Ascending aorta (tissue), 2 donors: ENCODE results near the gene WNT9B. TPM values are rescaled to one million over a fixed set of nuclear protein-coding genes. Genes with fewer than 3 reads are reported as not detected.
"Not testable (repeated sequence)": the region's sequence is repeated elsewhere in the genome, so short reads cannot be mapped to it uniquely, and the experiment has no call there.

ENCODE experiments used
- DNase-seq, 2 donors: peaks; one replicate each; pipeline ENCODE4 v3.0.0-alpha.2; 2019; ENCODE audit warnings: low spot score in 2 of 2
- H3K27ac ChIP-seq, 2 donors: fragments of 200-600 bp; sonication (generic); one replicate each; pipeline ENCODE4 v1.5.1; 2016 to 2017; ENCODE audit warnings: mild to moderate bottlenecking in 1 of 2
- H3K27me3 ChIP-seq: fragments of 200-600 bp; sonication (generic); one replicate; pipeline ENCODE4 v1.5.1; 2017
- H3K36me3 ChIP-seq, 2 donors: fragments of 200-600 bp; sonication (generic); one replicate each; pipeline ENCODE4 v1.5.1; 2016
- H3K4me1 ChIP-seq, 2 donors: fragments of 200-600 bp; sonication (generic); one replicate each; pipeline ENCODE4 v1.5.1; 2016 to 2017; ENCODE audit warnings: mild to moderate bottlenecking in 1 of 2
- H3K4me3 ChIP-seq, 2 donors: fragments of 200-600 bp; sonication (generic); one replicate each; pipeline ENCODE4 v1.5.1; 2016 to 2017; ENCODE audit warnings: mild to moderate bottlenecking in 1 of 2
- H3K9me3 ChIP-seq, 2 donors: fragments of 200-600 bp; sonication (generic); one replicate each; pipeline ENCODE4 v1.5.1; 2016
- intact Hi-C: fragments of 100-400 bp; cut with DNase I; formaldehyde crosslinking; loops from one replicate; pipeline ENCODE4 v1.15.1; 2023
- total RNA-seq: library from RNA; depleted of rRNA; stranded (reverse); fragments of >200 nt; gene quantifications from one replicate; pipeline ENCODE4 v1.1.0, GENCODE V29; 2016
- TF ChIP-seq, protein P1 (sequence below), 3 experiments: fragments of 200-600 bp in 2 of 3; fragments of 450-650 bp in 1 of 3; sonication (generic) in 2 of 3; IDR thresholded peaks; one replicate each; pipeline ENCODE4 v1.5.1; 2016 to 2019; ENCODE audit warnings: antibody characterized with exemption in 3 of 3, mild to moderate bottlenecking in 1 of 3, moderate library complexity in 1 of 3

Gene WNT9B
- total RNA-seq, 1 donor from 2014 or later: 5.6 TPM

DNA sequence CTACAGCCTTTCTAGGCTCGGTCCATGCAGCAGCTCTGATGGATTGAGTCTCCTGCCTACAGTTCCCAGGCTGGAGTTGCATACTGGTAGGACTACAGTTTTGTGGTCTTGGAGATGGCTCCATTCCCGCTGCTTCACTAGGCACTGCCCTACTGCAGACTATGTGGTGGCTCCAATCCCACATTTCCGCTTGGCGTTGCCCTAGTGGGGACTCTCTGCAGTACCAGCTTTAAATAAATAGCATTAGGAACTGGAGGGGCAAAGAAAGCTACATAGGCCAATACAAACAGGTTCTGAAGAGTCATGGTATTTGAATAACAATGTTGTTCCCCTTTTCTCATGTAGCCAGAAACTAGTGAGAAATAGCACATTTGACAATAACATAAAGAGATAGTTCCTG is 66.1 kb downstream of the WNT9B start:
- Histone ChIP-seq H3K36me3 (no peaks in the 10 kb centered on the region), H3K4me1 (no peaks in the 10 kb centered on the region), H3K27ac (no peak overlapping the region), H3K9me3 (no peaks in the 10 kb centered on the region), H3K27me3 (no peaks in the 10 kb centered on the region), H3K4me3 (no peak overlapping the region)
- TF ChIP-seq, protein P1, sequence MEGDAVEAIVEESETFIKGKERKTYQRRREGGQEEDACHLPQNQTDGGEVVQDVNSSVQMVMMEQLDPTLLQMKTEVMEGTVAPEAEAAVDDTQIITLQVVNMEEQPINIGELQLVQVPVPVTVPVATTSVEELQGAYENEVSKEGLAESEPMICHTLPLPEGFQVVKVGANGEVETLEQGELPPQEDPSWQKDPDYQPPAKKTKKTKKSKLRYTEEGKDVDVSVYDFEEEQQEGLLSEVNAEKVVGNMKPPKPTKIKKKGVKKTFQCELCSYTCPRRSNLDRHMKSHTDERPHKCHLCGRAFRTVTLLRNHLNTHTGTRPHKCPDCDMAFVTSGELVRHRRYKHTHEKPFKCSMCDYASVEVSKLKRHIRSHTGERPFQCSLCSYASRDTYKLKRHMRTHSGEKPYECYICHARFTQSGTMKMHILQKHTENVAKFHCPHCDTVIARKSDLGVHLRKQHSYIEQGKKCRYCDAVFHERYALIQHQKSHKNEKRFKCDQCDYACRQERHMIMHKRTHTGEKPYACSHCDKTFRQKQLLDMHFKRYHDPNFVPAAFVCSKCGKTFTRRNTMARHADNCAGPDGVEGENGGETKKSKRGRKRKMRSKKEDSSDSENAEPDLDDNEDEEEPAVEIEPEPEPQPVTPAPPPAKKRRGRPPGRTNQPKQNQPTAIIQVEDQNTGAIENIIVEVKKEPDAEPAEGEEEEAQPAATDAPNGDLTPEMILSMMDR (IDR thresholded peaks at IDR 0.05): no peak
- intact Hi-C loops: no loop called here
- no peak for DNase-seq

DNA sequence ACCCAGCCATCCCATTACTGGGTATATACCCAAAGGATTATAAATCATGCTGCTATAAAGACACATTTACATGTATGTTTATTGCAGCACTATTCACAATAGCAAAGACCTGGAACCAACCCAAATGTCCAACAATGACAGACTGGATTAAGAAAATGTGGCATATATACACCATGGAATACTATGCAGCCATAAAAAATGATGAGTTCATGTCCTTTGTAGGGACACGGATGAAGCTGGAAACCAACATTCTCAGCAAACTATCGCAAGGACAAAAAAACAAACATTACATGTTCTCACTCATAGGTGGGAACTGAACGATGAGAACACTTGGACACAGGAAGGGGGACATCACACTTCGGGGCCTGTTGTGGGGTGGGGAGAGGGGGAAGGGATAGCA is 70.6 kb downstream of the WNT9B start:
- intact Hi-C loops, H3K27ac ChIP-seq, H3K27me3 ChIP-seq, H3K9me3 ChIP-seq, H3K36me3 ChIP-seq, DNase-seq: not testable (repeated sequence)
- H3K4me1 ChIP-seq: peaks cover 0 to 12% of the 10 kb centered on the region in 2 donors
- H3K4me3 ChIP-seq: peak overlapping the region; percentile 71 to 85

DNA sequence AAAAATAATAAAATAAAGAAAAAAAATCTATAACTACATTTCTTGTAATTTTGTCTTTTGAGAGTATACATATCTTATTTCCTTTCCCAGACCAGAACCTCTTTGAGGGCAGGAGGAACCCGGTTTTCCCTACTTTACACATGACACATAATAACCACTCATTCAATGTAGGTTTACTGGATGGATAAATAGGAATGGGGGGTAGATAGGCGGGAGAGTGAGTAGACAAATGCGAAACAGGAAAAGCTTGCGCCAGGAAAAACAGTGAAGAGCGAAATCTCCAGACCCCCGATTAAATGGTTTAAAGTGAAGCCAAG is 71.1 kb downstream of the WNT9B start:
- peak overlapping the region; percentile 81 to 97 for H3K27ac ChIP-seq
- intact Hi-C loops: no loop called here
- TF ChIP-seq, protein P1 (IDR thresholded peaks at IDR 0.05): no peak
- H3K4me3 ChIP-seq: peak overlapping the region; percentile 71 to 85
- no peaks in the 10 kb centered on the region for H3K36me3 ChIP-seq
- no peak for DNase-seq
- H3K9me3 ChIP-seq: no peaks in the 10 kb centered on the region
- no peaks in the 10 kb centered on the region for H3K27me3 ChIP-seq
- H3K4me1 ChIP-seq: peaks cover 0 to 12% of the 10 kb centered on the region in 2 donors

DNA sequence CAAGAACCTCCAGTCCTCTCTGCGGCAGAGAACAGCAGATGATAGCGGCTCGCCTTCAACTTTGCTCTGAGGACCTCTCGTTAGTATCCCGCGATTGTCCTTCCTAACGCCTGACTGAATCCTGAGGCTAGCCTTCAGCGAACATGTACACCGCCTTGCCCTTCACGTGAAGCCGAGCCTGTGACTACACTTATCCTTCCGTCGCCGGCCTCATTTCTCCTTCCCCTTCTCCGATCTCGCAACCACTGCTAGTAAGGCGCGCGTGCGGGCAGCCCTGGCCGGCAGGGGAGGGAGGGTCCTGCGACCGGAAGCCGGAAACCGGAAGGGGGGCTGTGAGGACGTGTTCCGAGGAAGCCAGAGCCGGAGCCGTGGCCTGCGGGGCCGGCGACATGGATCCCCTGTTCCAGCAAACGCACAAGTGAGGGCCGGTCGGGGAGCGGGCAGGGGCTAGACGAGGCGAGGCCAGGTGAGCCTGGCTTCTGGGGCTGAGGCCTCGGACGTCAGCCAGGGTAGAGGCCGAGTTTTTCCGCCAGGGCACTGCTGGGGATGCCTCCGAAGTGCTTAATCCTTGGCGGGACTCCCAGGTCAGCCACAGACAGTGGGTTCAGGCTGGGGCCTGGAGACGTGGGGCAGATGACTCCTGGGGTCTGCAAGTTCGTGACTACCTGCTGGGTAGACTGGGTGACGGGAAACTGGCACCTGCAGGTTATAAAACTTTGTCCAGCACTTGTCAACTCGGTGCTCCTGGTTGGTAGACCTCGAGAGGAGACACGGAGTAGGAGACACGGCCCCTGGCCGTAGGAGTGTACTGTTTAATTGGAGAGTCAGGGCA is 71.6 kb downstream of the WNT9B start, which contains the start of gene GOSR2:
GOSR2 (plus strand) TSS at position 357 of the 832 bp plus-strand sequence; CDS start at position 390, 33 bp downstream.
- H3K4me1 ChIP-seq: peaks cover 0 to 12% of the 10 kb centered on the region in 2 donors
- H3K36me3 ChIP-seq: no peaks in the 10 kb centered on the region
- no peaks in the 10 kb centered on the region for H3K9me3 ChIP-seq
- peak; percentile 38 to 90 for DNase-seq
- intact Hi-C loops: no loop called here
- H3K4me3 ChIP-seq: peak within 1 kb of the TSS; percentile 71 to 85
- H3K27me3 ChIP-seq: no peaks in the 10 kb centered on the region
- TF ChIP-seq, protein P1 (IDR thresholded peaks at IDR 0.05): no peak
- H3K27ac ChIP-seq: peak within 1 kb of the TSS; percentile 81 to 97

DNA sequence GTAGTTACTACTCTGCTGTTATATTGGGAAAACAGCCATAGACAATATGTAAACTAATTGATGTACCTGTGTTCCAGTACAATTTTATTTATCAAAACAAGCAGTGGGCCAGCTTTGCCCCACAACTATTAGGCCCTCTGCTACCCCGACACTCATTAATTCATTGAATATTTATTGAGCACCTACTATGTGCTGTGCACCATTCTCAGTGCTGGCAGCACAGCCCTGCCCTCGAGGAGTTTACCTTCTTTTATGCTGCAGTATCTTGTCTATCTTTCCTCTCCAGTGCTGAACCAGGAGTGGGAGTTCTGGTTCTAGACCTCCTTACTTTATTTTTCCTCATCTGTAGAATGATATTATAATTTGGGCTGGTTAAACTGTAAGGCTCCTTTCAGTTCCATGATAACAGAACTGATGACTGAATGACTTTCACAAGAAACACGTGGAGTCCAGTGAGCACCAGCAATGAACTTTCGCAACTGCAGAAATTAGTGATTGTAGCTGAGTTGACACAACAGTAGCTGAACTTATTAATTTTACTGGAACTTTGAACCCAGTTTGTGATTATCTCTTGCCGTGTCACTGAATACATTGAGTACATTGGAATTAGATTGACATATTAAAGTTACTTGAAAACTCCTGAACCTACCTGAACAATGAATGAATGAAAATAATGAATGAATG is 73.9 kb downstream of the WNT9B start:
- Histone ChIP-seq H3K27ac (no peak overlapping the region), H3K27me3 (no peaks in the 10 kb centered on the region), H3K4me3 (no peak overlapping the region), H3K36me3 (peaks cover 9 to 13% of the 10 kb centered on the region in 2 donors), H3K9me3 (no peaks in the 10 kb centered on the region), H3K4me1 (peaks cover 0 to 12% of the 10 kb centered on the region in 2 donors)
- TF ChIP-seq, protein P1 (IDR thresholded peaks at IDR 0.05): no peak
- intact Hi-C loops: no loop called here
- no peak for DNase-seq
